ENCODE measurements around the gene SASH1. TPM values are rescaled to one million over a fixed set of nuclear protein-coding genes. Genes with fewer than 3 reads are reported as not detected.

The SASH1 gene
- total RNA-seq, 1 experiment from 2014 or later, result 11.7 TPM

GRCh38 chr6:148573922-148574321 is 231.3 kb downstream of the SASH1 start:
- Histone ChIP-seq H3K9ac (ENCODE audit: low read length) (no peak overlapping the region), H3K36me3 (ENCODE audit: control insufficient read depth in 1 of 2, insufficient read depth in 2 of 2, low read length in 2 of 2) (no peaks in the 10 kb centered on the region), H3K27ac (ENCODE audit: low read depth, low read length) (no peak overlapping the region), H4K20me1 (ENCODE audit: insufficient read depth) (no peaks in the 10 kb centered on the region), H3K4me2 (ENCODE audit: low read length) (no peak overlapping the region), H3K4me1 (ENCODE audit: control insufficient read depth in 1 of 2, insufficient read depth in 2 of 2, low read length in 2 of 2) (peaks cover 0 to 7% of the 10 kb centered on the region in 2 experiments; a peak in 1 of 4 replicates), H3K9me3 (ENCODE audit: control insufficient read depth in 1 of 2, insufficient read depth in 1 of 2, low read depth in 1 of 2, low read length in 2 of 2) (no peaks in the 10 kb centered on the region), H2AFZ (ENCODE audit: low read depth, low read length, poor library complexity, severe bottlenecking) (no peak overlapping the region), H3K79me2 (ENCODE audit: insufficient read depth, low read length) (no peaks in the 10 kb centered on the region), H3K4me3 (replicated peaks in 1 of 2; ENCODE audit: low read depth in 1 of 2, low read length in 2 of 2) (no peak overlapping the region), H3K27me3 (ENCODE audit: insufficient read depth, low read length) (0 out of 2 replicates have a peak, but pooled peaks cover 5% of the 10 kb centered on the region), H3K9me2 (ENCODE audit: insufficient read depth) (no peaks in the 10 kb centered on the region)
- no TSS peak for BruUV-seq (replicated peaks)
- ChIA-PET RAD21 (ENCODE audit: low non-redundant PET in 1 of 2, low total read pairs in 2 of 2, uncharacterized antibody in 2 of 2, unreplicated experiment in 2 of 2) (no interaction called here), CTCF (interaction anchor here (2.2 kb wide), 1 partner anchor 14 kb away, joined by 9 read pairs; no protein-coding TSS in a partner anchor), POLR2A (no interaction called here)
- ATAC-seq (no peak), DNase-seq (ENCODE audit: low read depth, low spot score) (no peak)
- TF ChIP-seq EZH2phosphoT487 (IDR thresholded peaks at IDR 0.05; ENCODE audit: borderline replicate concordance) (no peak), ELF1 (IDR thresholded peaks at IDR 0.05; ENCODE audit: borderline replicate concordance, low read depth) (no peak), CBX3 (IDR thresholded peaks at IDR 0.05; ENCODE audit: low read depth) (no peak), POLR2AphosphoS5 (IDR thresholded peaks at IDR 0.05; ENCODE audit: low read depth, low read length) (no peak), POLR2A (IDR thresholded peaks at IDR 0.05; ENCODE audit: borderline replicate concordance, extremely low read depth, insufficient read depth, insufficient read length) (no peak), REST (IDR thresholded peaks at IDR 0.05; ENCODE audit: low read depth) (no peak), EZH2 (IDR thresholded peaks at IDR 0.05) (no peak), RAD21 (IDR thresholded peaks at IDR 0.05; ENCODE audit: low read depth) (no peak), EGR1 (IDR thresholded peaks at IDR 0.05; ENCODE audit: low read depth) (no peak), ATF3 (IDR thresholded peaks at IDR 0.05) (no peak), ZBTB33 (IDR thresholded peaks at IDR 0.05; ENCODE audit: extremely low read depth, insufficient replicate concordance, low read length) (no peak), FOSL1 (IDR thresholded peaks at IDR 0.05; ENCODE audit: low read depth) (no peak)
- intact Hi-C loops (cut with micrococcal nuclease), result loop anchor here (10.0 kb wide), 1 partner anchor 941 kb away; no protein-coding TSS in a partner anchor
